ENCODE data around the gene GADD45G. TPM values are rescaled to one million over a fixed set of nuclear protein-coding genes. Genes with fewer than 3 reads are reported as not detected.

The GADD45G gene
- total RNA-seq, 1 donor from 2014 or later = 19.9 TPM

DNA sequence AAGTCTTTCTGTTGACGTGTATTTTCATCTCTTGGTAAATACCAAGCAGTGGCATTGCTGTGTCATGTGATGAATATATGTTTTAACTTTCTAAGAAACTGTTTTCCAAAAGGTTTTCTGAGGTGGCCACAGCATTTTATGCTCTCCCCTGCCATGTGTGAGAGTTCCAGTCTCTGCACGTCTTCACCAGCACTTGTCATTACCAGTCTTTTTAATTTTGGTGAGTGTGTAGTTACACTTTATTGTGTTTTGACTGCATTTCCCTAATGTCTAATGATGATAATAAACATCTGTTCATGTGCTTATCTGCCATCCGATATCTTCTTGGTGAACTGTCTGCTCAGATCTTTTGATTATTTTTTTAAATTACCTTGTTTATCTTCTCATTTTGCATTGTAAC lies 27.4 kb upstream of the GADD45G start:
- DNase-seq (ENCODE audit: low spot score) = no peak
- intact Hi-C loops (cut with micrococcal nuclease) = loop anchor here (5.0 to 10.0 kb wide), 2 partner anchors 525 to 647 kb away; no protein-coding TSS in a partner anchor
- Mint-ChIP-seq H3K4me1 (ENCODE audit: low read depth) (peaks cover 15% of the 10 kb centered on the region), H3K27ac (no peak overlapping the region), H3K36me3 (ENCODE audit: low read depth) (no peaks in the 10 kb centered on the region), H3K9me3 (no peaks in the 10 kb centered on the region), H3K27me3 (ENCODE audit: low read depth) (peaks cover 58% of the 10 kb centered on the region), H3K4me3 (ENCODE audit: low read depth) (no peak overlapping the region)

DNA sequence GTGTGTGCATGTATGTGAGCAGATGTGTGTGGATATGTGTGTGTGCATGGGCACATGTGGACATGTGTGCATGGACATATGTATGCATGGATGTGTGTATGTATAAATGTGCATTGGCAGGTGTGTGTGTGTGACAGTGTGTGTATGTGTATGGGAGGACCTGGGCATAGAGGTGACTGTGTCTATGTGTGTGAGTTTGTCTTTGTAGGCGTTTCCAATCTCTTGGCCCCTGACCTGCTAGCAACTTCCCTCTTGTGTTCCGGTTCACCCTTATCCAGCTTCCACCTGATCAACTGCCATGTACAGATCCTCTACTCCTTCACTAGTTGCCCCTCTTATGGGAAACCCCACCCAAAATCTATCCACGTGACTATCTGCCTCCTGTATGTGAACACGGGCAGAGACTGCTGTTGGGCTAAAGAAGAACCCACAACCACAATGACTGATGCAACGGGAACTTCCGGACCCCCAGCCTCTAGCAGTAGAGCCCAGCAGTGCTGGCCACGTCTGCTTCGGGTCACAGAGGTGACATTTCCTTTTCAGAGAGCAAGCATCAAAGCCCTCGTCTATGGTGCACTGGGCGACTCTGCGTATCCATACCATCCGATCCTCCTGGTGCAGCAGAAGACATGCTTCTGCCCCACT lies 24.9 kb upstream of the GADD45G start:
- H3K27me3 Mint-ChIP-seq (ENCODE audit: low read depth) = peaks cover 60% of the 10 kb centered on the region
- peak; percentile 27 for DNase-seq (ENCODE audit: low spot score)
- H3K4me3 Mint-ChIP-seq (ENCODE audit: low read depth) = no peak overlapping the region
- no peaks in the 10 kb centered on the region for H3K36me3 Mint-ChIP-seq (ENCODE audit: low read depth)
- H3K4me1 Mint-ChIP-seq (ENCODE audit: low read depth) = peaks cover 15% of the 10 kb centered on the region
- peaks cover 10% of the 10 kb centered on the region for H3K9me3 Mint-ChIP-seq
- H3K27ac Mint-ChIP-seq = peak overlapping the region; percentile 44
- intact Hi-C loops (cut with micrococcal nuclease) = loop anchor here (5.0 to 10.0 kb wide), 2 partner anchors 522 to 645 kb away; no protein-coding TSS in a partner anchor

DNA sequence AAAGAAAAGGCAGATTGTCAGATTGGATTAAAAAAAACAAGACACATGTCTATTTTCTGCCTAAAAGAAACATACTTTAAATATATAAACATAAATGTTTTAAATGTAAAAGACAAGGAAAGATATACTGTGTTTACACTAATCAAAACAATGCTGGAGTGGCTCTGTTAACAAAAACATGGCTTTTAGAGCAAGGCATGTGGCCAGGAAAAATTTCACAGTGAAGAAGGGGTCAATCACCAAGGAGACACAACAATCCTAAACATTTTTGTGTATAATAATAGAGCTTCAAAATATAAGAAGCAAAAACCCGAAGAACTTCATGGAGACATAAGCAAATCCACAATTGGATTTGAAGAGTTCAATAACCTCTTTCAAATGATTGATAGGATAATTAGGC lies 18.5 kb upstream of the GADD45G start:
- peaks cover 10% of the 10 kb centered on the region for H3K9me3 Mint-ChIP-seq
- no peaks in the 10 kb centered on the region for H3K36me3 Mint-ChIP-seq (ENCODE audit: low read depth)
- peaks cover 1% of the 10 kb centered on the region for H3K4me1 Mint-ChIP-seq (ENCODE audit: low read depth)
- H3K4me3 Mint-ChIP-seq (ENCODE audit: low read depth) = no peak overlapping the region
- intact Hi-C loops (cut with micrococcal nuclease) = no loop called here
- no peak overlapping the region for H3K27ac Mint-ChIP-seq
- H3K27me3 Mint-ChIP-seq (ENCODE audit: low read depth) = peaks cover 72% of the 10 kb centered on the region
- DNase-seq (ENCODE audit: low spot score) = no peak

DNA sequence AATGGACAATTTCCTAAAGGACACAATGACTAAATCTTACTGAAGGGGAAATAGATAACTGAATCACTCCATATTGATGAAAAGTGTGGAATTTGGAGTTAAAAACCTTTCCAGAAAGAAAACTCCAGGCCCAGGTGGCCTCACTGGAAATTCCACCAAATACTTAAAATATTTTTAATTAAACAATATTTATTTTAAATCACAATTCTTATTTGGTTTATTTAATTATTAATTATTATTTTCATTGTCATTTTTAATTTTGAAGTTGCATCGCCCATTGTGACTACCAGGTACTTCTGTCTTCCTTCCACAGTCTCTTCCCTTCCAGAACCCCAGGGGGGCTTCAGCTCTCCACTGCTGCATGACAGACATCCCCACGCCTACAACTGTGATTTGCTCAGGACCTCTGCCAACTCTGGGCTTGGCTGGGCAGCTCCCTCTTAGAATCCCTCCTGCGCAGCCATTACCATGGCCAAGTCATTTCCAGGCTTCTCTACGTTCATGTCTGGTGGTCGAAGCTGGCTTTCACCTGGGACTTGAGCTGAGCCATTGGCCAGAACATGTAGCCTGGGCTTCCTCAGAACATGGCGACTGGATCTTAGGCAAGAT lies 16.4 kb upstream of the GADD45G start:
- H3K4me3 Mint-ChIP-seq (ENCODE audit: low read depth) = no peak overlapping the region
- H3K36me3 Mint-ChIP-seq (ENCODE audit: low read depth) = no peaks in the 10 kb centered on the region
- H3K27me3 Mint-ChIP-seq (ENCODE audit: low read depth) = peaks cover 63% of the 10 kb centered on the region
- H3K4me1 Mint-ChIP-seq (ENCODE audit: low read depth) = peaks cover 1% of the 10 kb centered on the region
- peaks cover 10% of the 10 kb centered on the region for H3K9me3 Mint-ChIP-seq
- H3K27ac Mint-ChIP-seq = no peak overlapping the region
- DNase-seq (ENCODE audit: low spot score) = no peak
- intact Hi-C loops (cut with micrococcal nuclease) = no loop called here

DNA sequence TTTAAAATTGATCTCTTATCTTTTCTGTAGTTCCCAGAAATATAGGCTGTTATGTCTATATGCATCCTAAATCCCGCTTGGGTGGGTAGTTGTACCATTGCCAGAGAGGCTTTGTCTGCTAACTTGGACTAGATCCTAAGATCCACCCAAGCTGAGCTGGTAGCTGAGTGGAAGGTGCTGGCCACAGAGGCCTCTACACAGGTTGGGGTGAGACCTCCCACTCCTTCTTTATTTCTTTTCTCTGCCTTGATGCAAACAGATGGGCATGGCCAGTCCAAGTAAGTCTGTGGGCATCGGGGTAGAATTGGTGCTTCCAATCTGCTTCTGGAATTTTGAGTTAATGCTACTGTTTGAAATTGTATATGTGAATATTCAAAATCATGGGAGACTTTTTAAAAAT lies 14.4 kb upstream of the GADD45G start:
- no peak overlapping the region for H3K27ac Mint-ChIP-seq
- H3K4me3 Mint-ChIP-seq (ENCODE audit: low read depth) = no peak overlapping the region
- intact Hi-C loops (cut with micrococcal nuclease) = no loop called here
- H3K9me3 Mint-ChIP-seq = no peaks in the 10 kb centered on the region
- no peak for DNase-seq (ENCODE audit: low spot score)
- peaks cover 55% of the 10 kb centered on the region for H3K27me3 Mint-ChIP-seq (ENCODE audit: low read depth)
- H3K36me3 Mint-ChIP-seq (ENCODE audit: low read depth) = no peaks in the 10 kb centered on the region
- H3K4me1 Mint-ChIP-seq (ENCODE audit: low read depth) = peaks cover 1% of the 10 kb centered on the region

DNA sequence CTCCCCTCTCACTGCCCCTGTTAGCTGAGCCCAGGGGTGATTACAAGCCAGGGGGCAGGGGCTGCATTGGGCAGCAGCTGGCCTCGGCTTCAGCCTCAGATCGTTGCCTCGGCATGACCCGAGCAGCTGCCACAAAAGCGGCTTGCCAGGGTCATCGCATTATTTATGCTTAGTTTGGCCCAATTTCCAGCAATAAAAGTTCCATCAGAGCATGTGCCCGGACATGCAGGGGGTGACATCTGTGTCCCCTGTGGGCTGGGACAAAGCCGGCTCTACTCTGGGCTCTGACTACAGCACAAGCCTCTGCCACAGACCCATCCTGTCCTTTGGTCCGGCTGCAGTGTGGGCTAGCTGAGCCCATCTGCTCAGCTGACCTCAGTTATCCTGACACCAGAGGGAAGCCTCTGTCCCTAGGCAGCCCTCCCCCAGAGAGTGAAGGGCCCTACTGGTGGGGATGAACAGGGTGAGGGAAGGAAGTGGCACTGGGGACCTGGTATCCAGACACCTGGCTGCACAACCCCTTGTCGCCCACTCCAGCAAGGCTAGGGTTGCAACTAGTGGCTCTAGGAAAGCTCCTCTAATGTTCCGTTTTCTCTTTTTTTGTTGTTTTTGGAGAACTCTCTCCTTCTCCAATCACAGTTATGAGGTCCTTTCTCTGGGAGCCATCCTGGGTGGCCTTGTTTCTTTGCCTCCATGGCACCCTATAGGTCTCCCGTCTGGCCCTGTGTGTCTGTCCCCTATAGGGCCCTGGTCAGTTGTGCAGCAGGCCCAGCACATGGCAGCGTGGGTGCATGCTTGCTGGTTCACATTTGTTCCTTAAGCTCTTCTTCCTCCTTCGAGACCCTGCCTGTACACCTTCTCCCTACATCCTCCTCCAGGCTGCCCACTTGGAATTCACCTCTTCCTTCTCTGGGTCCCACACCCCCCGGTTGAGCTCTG lies 13.3 kb upstream of the GADD45G start:
- Mint-ChIP-seq H3K4me1 (ENCODE audit: low read depth) (no peaks in the 10 kb centered on the region), H3K27me3 (ENCODE audit: low read depth) (peaks cover 48% of the 10 kb centered on the region), H3K4me3 (ENCODE audit: low read depth) (no peak overlapping the region), H3K36me3 (ENCODE audit: low read depth) (no peaks in the 10 kb centered on the region), H3K9me3 (no peaks in the 10 kb centered on the region), H3K27ac (no peak overlapping the region)
- intact Hi-C loops (cut with micrococcal nuclease) = no loop called here
- no peak for DNase-seq (ENCODE audit: low spot score)

DNA sequence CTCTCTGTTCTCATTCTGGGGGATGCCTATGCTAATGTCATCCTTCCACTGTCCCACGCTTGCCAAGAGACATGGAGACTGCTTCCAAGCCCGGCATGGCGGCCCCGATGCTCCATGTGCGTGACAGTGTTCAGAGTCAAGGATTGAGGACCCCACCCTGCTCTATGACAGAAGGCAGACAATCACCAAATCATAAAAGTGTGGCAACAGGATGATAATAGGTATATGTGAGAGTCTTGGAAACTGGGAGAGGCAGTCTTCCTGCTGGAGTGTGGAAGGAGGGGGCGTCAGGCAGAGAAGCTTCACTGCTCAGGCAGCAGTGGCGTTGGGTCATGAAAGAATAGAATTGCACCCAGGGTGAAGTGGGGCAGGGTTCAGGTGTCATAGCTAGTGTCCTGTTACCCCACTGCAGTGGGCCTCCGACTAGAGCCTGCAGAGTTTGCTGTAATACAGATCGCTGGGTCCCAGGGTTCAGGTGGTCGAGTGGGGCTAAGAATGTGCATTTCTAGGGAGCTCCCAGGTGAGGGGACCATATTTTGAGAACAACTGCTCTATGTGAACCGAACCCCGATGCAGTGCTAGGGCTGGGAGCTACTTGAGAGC lies 12.5 kb upstream of the GADD45G start:
- intact Hi-C loops (cut with micrococcal nuclease) = no loop called here
- Mint-ChIP-seq H3K4me1 (ENCODE audit: low read depth) (no peaks in the 10 kb centered on the region), H3K27ac (no peak overlapping the region), H3K4me3 (ENCODE audit: low read depth) (no peak overlapping the region), H3K36me3 (ENCODE audit: low read depth) (no peaks in the 10 kb centered on the region), H3K27me3 (ENCODE audit: low read depth) (peaks cover 46% of the 10 kb centered on the region), H3K9me3 (no peaks in the 10 kb centered on the region)
- no peak for DNase-seq (ENCODE audit: low spot score)

DNA sequence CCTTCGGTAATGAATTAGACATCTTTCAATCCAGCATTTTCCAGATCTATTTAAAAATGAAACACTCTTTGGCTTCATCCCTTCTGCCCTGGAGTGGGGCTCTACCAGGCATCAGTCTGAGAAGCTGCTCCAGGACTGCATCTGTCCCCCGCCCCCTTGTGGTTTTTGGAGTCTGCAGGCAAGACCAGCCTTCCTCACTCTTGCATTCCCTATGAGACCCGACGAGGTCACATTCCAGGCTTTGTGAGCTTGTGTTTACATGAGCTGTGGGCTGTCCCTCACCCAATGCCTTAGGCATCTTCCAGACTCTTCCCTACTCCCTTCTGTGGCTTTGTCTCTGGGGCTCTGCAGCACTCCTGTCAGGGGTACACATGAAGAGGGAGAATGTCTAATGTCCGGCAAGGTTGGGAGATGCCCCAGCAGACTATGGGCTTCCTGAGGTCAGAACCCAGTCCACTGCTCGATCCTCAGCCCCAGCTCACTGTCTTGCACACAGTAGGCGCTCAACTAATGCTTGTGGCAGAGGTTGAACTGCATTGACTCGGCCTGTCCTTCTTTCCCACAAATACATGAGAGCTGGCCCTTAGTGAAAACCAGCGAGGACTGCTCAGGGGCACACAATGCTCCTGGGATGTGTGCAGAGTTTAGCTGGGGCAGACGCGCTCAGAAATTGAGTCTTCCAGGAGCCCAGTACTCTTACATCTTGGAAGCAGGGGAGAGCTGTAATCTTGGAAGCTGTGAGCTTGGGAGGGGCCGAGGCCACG lies 11.7 kb upstream of the GADD45G start:
- intact Hi-C loops (cut with micrococcal nuclease) = no loop called here
- Mint-ChIP-seq H3K36me3 (ENCODE audit: low read depth) (no peaks in the 10 kb centered on the region), H3K4me3 (ENCODE audit: low read depth) (no peak overlapping the region), H3K27me3 (ENCODE audit: low read depth) (peaks cover 39% of the 10 kb centered on the region), H3K4me1 (ENCODE audit: low read depth) (no peaks in the 10 kb centered on the region), H3K9me3 (no peaks in the 10 kb centered on the region), H3K27ac (no peak overlapping the region)
- no peak for DNase-seq (ENCODE audit: low spot score)

DNA sequence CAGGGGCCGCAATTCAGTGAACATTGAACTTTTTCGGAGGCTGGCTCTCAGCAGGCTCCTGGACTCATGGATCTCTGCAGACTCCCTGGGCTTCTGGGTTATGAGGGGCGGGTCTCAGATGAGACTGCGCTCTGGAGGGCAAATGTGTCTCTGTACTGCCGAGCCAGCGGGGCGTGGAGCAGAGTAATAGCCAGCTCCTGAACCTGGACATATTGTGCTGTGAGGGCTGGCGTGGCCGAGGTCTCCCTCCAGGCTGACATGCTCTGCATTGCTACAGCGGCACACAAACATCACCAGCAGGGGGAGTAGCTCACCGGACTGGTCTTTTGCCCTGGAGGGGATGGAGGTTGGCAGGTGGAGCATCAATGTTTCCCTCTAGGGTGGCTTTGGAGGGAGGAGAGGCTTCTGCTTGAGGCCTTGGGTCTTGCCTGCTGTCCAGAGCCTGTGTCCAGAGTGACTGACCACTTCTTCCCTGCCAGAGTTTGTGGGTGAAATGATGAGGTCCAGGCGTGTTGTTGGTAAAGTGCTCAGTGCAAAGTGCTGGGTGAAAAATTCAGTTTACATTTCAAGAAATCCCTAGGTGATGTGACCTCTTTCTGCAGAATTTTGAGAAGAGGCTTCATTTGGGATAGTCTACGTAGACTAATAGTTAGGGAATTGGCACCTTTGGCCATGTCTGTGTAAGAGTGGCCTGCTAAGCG lies 10.9 kb upstream of the GADD45G start:
- Mint-ChIP-seq H3K27me3 (ENCODE audit: low read depth) (peaks cover 35% of the 10 kb centered on the region), H3K4me1 (ENCODE audit: low read depth) (no peaks in the 10 kb centered on the region), H3K27ac (no peak overlapping the region), H3K4me3 (ENCODE audit: low read depth) (no peak overlapping the region), H3K36me3 (ENCODE audit: low read depth) (no peaks in the 10 kb centered on the region), H3K9me3 (no peaks in the 10 kb centered on the region)
- peak; percentile 56 for DNase-seq (ENCODE audit: low spot score)
- intact Hi-C loops (cut with micrococcal nuclease) = no loop called here

DNA sequence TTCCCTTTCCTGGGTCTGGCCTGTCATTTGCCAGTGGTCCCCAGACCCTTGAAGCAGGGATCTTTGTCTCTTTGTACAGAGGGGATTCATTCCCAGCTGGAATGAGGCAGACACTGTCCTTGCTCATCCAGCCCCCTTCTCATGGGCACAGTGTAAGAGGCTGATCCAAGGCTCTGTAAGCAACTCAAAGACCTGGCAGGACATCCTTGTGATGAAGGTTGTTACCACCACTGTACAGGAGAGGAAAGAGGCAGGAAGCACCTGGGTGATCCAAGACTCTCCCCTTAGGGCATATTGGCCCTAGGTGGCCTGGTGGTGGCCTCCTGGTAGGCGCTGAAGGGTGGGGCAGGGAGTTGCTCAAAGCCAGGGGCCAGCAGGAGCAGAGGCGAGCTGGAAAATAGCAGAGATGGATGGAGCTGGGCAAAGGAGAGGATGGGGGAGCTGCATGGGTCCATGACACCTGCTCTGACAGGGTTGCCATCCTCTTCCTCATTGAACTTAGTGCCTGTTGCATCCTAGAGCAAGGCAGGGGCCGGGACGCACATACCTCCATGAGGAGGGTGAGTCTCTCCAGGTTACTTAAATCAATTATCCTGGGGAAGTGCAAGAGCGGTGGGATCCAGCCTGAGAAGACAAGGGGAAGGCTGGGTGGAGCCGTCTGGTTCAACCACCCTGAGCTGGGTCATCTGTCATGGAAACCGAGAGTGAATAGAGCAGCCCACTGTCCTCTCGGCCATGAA lies 9.8 kb upstream of the GADD45G start:
- Mint-ChIP-seq H3K36me3 (ENCODE audit: low read depth) (no peaks in the 10 kb centered on the region), H3K4me3 (ENCODE audit: low read depth) (no peak overlapping the region), H3K27me3 (ENCODE audit: low read depth) (peaks cover 37% of the 10 kb centered on the region), H3K9me3 (no peaks in the 10 kb centered on the region), H3K4me1 (ENCODE audit: low read depth) (no peaks in the 10 kb centered on the region), H3K27ac (no peak overlapping the region)
- intact Hi-C loops (cut with micrococcal nuclease) = no loop called here
- peak; percentile 6 for DNase-seq (ENCODE audit: low spot score)

DNA sequence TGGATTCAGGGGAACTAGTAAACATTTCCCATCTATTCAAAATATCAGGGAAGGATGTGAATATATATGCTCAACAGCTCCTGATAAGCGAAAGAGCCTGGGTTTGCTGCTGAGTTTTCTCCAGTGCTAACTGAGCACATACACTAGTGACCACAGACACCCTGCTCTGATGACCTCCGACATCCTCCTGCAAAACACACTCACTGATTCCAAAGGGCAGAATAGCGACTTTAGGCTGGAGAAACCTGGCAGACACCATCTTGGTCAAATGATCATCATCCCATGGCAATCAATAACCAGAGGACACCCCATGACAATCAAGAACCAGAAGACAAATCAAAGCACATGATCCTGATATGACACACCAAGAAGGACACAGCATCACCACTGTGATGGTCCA lies 9.2 kb upstream of the GADD45G start:
- no peak for DNase-seq (ENCODE audit: low spot score)
- H3K27me3 Mint-ChIP-seq (ENCODE audit: low read depth) = peaks cover 36% of the 10 kb centered on the region
- no peak overlapping the region for H3K4me3 Mint-ChIP-seq (ENCODE audit: low read depth)
- H3K27ac Mint-ChIP-seq = no peak overlapping the region
- no peaks in the 10 kb centered on the region for H3K9me3 Mint-ChIP-seq
- H3K4me1 Mint-ChIP-seq (ENCODE audit: low read depth) = no peaks in the 10 kb centered on the region
- H3K36me3 Mint-ChIP-seq (ENCODE audit: low read depth) = no peaks in the 10 kb centered on the region
- intact Hi-C loops (cut with micrococcal nuclease) = no loop called here

All from activated T-helper 2 cell treated with anti-CD3 and anti-CD28 coated beads, Interferon-gamma antibody, Interleukin-2, Interleukin-4, amounts not matched to agents 10 μg/mL and 5 μg/mL and 100 μg/mL, durations not matched to agents 14 hours and 24 hours and 36 hours (primary cell).